SK-N-SH treated with all-trans-retinoic acid at 6 μM for 48 hours (cell line): ENCODE measurements around the gene GMCL2.

Experiments
- ISL1 ChIP-seq: fragments of 250-450 bp; sonication (Bioruptor Pico); IDR thresholded peaks from 2 replicates; pipeline ENCODE4 v2.1.2; 2022; ENCODE audit warnings: mild to moderate bottlenecking, moderate library complexity
- RARB ChIP-seq: fragments of 250-450 bp; sonication (Bioruptor Pico); IDR thresholded peaks from 2 replicates; pipeline ENCODE4 v1.8.0; 2021; ENCODE audit warnings: mild to moderate bottlenecking, moderate library complexity

- TF ChIP-seq ISL1 (CRISPR knock-in tag) (no peak), RARB (no peak)
Observed at GRCh38 chr5:178214160-178214803, 27.1 kb upstream of the GMCL2 start.
